ENCODE results near the gene CPAMD8.

Gene CPAMD8

DNA sequence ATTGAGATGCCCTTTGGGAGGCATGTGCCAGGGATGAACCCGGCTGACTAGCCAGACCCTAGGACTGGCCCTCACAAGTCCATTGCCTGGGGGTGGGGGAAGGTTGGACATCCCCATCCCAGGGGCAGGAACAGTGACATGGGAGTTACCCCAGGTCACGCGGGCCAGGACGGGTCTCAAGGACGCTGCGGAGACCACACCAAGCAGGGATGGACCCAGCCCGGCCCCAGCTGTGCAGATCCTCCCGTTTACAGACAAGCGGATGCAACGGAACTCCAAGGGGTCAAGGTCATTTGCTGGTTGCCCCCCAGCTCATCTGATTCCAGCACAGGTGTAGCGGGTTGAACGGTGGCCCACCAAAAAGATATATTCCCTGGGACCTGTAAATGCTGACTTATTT is 117.9 kb downstream of the CPAMD8 start:
- DNase-seq (ENCODE audit: low read depth) = no peak
- no peak overlapping the region for H3K4me3 ChIP-seq (ENCODE audit: low read length)
- no peak for TF ChIP-seq CTCF (conservative IDR thresholded peaks at IDR 0.05; ENCODE audit: low read length)

- H3K4me3 ChIP-seq (ENCODE audit: low read length) = no peak overlapping the region
- no peak for DNase-seq (ENCODE audit: low read depth)
- TF ChIP-seq CTCF (conservative IDR thresholded peaks at IDR 0.05; ENCODE audit: low read length) = no peak
These were observed 122.0 kb downstream of the CPAMD8 start for GRCh38 chr19:16904599-16904998.

DNA sequence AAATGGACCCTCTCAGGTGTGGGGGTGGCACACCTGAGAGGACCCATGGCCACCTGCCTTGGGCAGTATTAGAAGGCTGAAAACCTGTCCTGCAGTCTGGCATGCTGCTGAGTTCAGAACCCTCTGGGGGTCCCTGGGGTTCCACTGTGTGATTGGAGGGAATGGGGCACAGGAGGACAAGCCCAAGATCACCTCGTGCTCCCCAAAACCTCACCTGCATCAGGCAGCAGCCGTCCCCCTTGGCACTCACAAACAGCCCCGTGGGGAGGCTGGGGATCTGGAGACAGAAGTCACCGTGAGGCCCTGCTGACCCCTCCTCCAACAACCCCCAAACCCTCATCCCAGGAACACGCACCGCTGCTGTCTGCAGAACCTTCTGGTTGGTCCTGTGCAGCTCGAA is 123.3 kb downstream of the CPAMD8 start:
- H3K4me3 ChIP-seq (ENCODE audit: low read length) = no peak overlapping the region
- no peak for TF ChIP-seq CTCF (conservative IDR thresholded peaks at IDR 0.05; ENCODE audit: low read length)
- no peak for DNase-seq (ENCODE audit: low read depth)

DNA sequence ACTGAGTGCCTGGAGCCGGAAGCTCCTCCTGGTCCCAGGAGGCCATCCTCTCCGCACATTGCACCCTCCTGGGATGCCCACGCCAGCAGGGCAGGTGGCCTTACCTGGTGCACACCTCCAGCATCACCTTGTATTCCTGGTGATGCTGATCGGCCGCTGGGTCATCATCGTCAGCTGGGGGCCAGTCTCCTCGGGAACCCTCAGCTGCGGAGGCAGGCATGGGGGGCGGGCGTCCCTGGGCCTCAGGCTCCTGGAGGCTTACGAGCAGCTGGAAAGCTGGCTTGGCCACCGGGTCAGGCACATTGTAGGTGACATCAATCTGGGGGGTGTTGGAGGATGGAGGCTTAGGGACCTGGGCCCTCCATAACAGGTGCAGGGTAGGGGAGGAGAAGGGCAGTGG is 124.1 kb downstream of the CPAMD8 start:
- TF ChIP-seq CTCF (conservative IDR thresholded peaks at IDR 0.05; ENCODE audit: low read length) = no peak
- DNase-seq (ENCODE audit: low read depth) = no peak
- no peak overlapping the region for H3K4me3 ChIP-seq (ENCODE audit: low read length)

- no peak for TF ChIP-seq CTCF (conservative IDR thresholded peaks at IDR 0.05; ENCODE audit: low read length)
- H3K4me3 ChIP-seq (ENCODE audit: low read length) = no peak overlapping the region
- DNase-seq (ENCODE audit: low read depth) = no peak
These were observed 125.0 kb downstream of the CPAMD8 start for GRCh38 chr19:16901491-16902175.

- peak; percentile 25 for DNase-seq (ENCODE audit: low read depth)
- H3K4me3 ChIP-seq (ENCODE audit: low read length) = no peak overlapping the region
- peak; percentile 62 for TF ChIP-seq CTCF (conservative IDR thresholded peaks at IDR 0.05; ENCODE audit: low read length)
These were observed 127.0 kb downstream of the CPAMD8 start for GRCh38 chr19:16899566-16900075.

GRCh38 chr19:16898361-16899015 is 128.1 kb downstream of the CPAMD8 start:
- DNase-seq (ENCODE audit: low read depth) = no peak
- TF ChIP-seq CTCF (conservative IDR thresholded peaks at IDR 0.05; ENCODE audit: low read length) = no peak
- no peak overlapping the region for H3K4me3 ChIP-seq (ENCODE audit: low read length)
